GM18858 (cell line): ENCODE results near the gene SNX22.
A peak's percentile ranks its signal among the peaks of the same experiment; 100 is the strongest.

ENCODE experiments used
- ATAC-seq: cut with Tn5 transposase; IDR thresholded peaks from one replicate; pipeline ENCODE4 v1.9.1; 2021; ENCODE audit not compliant: unreplicated experiment

The SNX22 gene

DNA sequence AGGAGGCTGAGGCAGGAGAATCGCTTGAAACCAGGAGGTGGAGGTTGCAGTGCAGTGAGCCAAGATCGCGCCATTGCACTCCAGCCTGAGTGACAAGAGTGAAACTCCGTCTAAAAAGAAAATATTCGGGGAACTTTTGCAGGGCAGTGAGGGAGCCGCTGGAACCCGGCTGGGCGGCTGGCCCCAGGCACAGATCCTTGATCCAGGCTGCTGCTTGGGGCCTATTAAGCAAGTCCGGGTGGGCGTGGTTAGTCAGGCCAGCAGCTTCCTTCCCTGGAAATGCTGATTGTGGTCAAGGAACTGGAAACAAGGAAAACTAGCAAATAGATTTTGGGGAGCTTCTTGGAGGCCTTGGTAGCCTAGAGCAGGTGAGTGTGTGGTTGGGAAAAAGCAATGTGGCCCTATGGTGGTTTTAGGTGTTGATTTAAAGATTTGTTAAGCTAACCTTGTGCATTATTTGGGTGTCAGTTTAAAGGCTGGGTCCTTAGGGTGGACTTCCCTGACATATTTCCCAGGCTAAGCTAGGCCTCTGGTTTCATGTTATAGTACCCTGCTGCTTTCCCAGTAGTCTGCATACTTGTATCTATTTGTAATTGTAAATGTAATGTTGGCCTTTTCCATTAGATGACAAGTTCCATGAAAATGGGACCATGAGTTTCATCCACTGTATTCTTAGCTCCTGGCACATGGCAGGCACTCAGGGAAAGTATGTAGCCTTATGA, 17.7 kb upstream of the SNX22 start:
- no peak for ATAC-seq

GRCh38 chr15:64134345-64134829, 17.1 kb upstream of the SNX22 start:
- no peak for ATAC-seq

DNA sequence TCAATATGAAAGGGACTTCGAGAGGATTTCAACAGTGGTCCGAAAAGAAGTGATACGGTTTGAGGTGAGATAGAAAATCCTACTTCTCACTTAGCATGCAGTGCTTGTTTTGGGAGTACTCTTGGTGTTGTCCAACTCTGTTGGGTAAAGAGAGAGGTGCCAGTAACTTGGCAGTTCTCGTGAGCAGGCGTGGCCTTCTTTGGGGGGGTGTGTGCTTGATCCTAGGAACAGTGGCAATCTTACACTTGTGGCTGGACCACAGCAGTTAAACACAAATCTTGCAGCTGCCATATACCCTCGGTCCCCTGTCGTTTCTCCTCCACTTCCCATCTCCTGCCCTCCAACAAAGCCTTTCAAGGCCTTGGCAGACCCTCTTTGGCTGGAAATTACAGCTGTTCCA, 15.2 kb upstream of the SNX22 start:
- ATAC-seq, result no peak

DNA sequence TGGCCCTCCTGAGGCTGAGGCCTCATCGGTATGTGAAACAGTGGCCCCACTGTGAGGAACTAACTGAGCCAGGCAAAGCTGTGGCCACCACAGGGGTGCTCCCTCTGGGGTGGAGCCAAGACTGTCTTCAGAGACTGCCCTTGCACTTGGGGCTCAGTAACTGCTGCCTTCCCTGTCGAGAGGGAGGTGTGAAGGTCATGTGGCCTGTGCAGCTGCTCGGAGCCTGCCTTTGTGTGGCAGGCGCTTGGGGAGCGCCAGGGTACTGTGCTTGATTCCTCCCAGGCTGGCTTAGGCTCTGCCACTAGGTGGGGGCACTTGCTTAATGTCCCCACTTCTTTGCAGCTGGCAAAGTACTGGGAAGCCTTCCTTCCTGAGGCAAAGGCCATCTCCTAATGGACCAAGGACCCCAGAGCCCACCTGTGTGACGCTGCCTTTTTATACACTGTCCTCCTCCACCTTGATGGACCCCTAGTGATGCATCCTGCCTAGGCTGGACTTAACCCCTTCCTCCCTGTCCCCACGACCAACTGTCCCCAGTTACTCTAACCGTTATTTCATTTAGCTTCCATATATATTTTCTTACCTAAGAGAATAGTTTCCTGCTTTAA, 14.2 kb upstream of the SNX22 start:
- ATAC-seq, result no peak

DNA sequence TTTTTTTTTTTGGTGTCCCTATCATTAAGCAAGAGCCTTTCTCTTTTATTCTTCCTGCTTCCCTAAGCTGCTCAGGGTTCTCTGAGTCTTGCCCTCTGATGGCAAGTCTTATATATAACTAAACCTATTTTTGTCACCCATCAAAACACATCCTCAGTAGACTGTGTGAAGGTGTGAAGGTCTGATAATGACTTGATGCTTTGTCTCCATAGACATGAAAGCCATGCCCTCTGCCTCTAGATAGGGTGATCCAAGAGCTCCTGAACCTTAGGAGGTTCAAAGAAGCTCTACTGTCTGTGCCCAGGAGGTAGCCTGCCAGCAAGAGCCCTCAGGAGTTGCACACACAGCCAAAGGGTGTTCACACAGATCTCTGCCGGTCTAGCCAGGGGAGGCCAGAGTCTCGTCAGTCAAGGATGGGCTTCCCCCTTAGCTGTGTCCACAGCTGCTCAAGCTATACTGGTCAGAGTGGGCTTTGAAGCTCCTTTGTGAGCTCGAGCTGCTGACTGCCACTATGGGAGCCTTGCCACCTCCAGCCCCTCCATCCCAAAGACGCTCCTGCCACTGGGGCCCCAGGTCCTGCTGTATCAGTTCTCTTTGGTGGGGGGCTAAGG, 13.1 kb upstream of the SNX22 start:
- no peak for ATAC-seq

GRCh38 chr15:64141798-64142512, 9.6 kb upstream of the SNX22 start:
- ATAC-seq, result no peak

- ATAC-seq, result no peak
Measured at GRCh38 chr15:64143276-64143675, 8.3 kb upstream of the SNX22 start.

- peak; percentile 5 for ATAC-seq
Measured at GRCh38 chr15:64144192-64144564, 7.4 kb upstream of the SNX22 start.

DNA sequence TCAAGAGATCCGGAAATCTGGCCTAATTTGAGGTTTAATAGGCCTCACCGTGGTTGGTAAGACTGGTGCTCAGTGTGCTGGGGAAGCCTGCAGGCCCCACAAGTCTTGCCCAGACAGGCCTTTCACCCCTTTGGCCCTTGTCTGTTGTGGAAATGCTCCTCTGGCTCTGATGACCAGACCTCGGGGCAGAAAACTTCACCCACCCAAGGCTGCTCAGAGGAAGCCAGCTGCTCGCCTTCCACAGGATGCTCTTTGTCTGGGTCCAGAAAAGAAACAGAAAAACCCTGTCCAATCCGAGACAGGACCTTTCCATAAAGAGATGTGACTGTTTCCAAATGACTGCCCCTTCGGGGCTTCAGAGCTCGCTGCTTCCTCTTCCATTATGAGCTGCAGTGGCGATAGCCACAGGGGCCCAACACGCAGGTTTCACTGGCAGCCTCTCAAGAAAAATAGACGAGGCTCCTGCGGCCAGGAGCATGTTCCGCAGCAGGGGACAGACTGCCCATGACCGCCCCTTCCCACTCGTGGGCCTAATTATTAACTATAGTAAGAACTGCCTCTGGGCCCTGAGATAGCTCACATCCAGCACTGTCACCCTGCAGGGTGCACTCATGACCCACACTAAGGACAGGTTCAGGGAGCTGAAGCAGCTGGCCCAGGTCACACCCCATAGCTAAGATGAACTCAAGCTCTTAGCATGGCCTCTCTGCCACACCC, 6.8 kb upstream of the SNX22 start:
- peak; percentile 46 for ATAC-seq

- no peak for ATAC-seq
Measured at GRCh38 chr15:64146041-64146440, 5.5 kb upstream of the SNX22 start.

GRCh38 chr15:64146520-64146884, 5.0 kb upstream of the SNX22 start:
- no peak for ATAC-seq

- no peak for ATAC-seq
Measured at GRCh38 chr15:64146885-64147681, 4.4 kb upstream of the SNX22 start.

GRCh38 chr15:64148168-64148567, 3.4 kb upstream of the SNX22 start:
- no peak for ATAC-seq

DNA sequence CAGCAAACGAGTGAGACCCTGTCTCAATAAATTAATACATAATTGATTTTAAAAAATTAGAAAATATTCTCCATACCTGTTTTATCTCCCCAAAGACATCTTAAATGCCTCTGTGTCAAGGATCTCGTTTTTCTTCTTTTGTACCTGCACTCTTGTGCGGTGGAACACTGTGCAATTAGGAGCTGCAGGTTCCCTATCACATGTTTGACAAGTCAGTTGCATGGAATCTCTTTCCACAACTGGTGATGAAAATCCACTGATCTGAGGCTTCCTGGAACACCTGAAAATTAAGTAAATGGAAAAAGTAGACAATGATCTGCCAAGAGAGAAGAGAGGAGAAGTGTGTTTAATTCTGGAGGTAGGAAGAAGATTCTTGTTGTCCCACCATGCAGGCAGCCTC, 3.0 kb upstream of the SNX22 start:
- no peak for ATAC-seq

GRCh38 chr15:64149424-64149823, 2.1 kb upstream of the SNX22 start:
- no peak for ATAC-seq

GRCh38 chr15:64149893-64150578, 1.5 kb upstream of the SNX22 start:
- ATAC-seq, result no peak

DNA sequence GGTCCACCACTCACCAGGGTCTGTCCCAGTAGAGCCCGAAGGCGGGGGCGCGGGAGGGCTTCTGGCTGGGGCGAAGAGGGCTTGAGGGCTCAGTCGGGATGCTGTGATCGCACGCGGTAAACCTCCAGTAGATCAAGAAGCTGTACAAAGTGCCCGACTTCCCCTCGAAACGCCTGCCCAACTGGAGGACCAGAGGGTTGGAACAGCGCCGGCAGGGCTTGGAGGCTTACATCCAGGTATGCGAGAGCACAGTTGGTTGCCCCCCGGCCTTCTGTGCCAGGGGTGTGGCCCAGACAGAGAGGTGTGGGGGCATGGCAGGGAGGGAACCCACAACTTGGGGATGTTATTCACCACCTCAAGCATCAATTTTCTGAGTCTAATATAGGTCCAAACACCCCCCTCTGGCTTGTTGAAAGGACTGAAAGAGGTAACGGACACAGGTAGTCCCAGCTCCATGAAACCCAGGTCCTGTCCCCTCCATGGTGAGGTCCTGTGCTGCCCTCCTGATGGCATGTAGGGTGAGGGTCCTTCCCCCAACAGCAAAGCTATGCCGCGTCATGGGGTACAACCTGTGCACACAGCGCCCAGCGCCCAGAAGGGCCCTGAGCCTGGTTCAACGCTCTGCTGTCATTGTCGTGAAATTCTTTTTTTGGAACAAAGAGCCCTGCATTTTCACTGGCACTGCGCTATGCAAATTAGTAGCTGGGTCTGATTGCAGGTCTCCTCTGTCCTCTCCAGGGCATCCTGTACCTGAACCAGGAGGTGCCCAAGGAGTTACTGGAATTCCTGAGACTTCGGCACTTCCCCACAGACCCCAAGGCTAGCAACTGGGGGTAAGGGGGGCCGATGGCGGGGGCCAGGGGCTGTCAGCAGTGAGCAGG, 1.2 kb downstream of the SNX22 start:
- peak; percentile 12 for ATAC-seq

DNA sequence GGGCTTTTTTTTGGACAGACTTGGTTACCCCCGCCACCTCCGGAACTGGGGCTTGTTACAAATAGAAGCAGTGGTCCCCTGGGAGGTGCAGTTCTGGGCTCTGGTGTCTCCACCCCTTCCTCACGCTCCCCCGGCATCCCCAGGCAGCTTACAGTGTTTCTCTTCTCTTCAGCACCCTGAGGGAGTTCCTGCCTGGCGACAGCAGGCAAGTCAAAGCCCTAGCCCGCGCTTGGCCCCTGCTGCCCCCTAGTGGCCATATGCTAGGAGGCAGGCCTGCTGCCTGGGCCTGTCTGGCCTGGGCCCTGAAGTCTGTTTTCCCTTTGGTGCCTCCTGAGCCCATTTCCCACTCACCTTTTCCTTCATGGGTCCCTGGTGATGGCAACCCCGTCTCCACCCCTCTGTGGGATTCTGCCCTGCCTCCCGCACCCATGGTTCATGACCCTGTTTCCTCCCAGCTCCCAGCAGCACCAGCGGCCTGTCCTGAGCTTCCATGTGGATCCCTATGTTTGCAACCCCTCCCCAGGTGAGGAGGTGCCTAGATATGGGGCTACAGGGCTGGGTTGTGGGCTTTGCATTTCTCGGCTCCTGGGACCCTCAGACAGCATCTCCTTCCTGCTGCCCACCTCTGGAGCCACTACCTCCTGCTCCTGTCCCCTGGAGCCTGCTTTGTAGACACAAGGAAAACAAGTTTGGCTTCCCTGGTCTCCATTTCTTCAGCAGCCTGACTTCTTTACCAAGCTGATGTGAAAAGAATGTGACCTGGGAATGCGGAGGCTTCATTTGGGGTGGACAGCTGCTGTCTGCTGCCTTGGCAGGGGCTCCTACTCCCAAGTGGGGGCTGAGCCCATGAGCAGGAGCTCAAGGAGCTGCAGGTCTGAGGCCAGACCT, 2.2 kb downstream of the SNX22 start:
- peak; percentile 57 for ATAC-seq
